HG03103 (cell line): ENCODE data around the gene PEX14.

Experiments
- ATAC-seq: cut with Tn5 transposase; IDR thresholded peaks from one replicate; pipeline ENCODE4 v1.9.1; 2021; ENCODE audit warnings: low read depth; ENCODE audit not compliant: unreplicated experiment

The PEX14 gene

GRCh38 chr1:10673109-10673711, 198.5 kb downstream of the PEX14 start:
- ATAC-seq = no peak

DNA sequence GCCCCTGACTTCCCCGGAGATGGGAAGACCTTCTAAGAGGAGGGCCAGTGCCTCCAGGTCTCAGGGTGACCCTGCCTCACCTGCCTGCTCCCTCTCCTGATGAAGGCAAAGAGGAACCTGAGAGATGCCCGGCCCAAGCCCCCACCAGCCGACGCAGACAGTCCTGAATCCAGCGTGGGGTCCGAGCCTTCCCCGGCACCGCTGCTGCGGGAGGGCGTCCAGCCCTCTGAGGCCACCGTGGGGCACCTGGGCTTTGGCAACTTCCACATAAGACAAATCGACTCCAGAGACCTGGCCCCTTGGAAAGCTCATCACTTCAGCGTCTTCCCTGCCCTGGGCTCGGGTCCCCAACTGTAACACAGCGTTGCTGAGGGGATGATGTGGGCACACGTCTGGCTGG, 199.5 kb downstream of the PEX14 start:
- ATAC-seq = no peak

DNA sequence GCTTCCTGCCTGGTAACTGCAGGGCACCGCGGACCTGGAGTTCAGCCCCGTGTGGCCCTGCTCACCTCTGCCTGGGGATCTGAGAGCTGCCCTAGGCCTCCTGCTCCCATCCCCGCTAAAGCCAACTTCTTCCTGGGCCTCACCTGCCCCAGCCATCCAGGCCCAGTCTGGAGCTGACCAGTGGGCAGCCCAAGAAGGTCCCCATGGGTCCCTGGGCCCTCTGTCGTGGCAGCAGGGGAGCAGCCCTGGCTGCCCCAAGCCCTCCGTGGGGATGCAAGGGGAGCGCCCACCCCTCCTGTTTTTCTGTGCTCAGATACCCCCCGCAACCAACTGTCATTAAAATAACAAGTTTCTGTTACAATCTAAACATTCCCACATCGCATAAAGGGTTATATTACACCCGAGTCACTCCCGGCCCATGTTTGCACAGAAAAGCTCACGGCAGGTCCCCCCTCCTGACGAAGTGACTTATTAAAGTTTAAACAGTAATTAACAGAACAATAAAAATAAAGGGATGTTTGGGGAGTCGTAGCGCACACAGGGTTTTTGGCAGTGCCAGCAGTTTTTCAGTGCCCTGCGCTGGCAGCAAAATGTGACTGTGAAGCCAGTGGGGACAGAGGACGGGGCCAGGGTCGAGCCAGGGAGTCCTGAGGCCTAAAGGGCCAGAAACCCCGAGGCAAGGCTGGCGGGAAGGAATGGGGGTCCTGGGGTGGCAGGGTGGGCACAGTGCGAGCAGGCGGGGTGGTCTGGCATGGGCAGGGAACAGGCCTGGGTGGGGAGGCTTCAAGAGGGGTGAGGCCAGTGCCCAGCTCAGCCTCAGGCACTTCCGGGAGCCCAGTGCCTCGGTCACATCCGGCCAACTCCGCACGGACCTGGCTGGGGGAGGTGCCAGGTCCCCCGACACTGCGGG, 200.2 kb downstream of the PEX14 start:
- no peak for ATAC-seq

DNA sequence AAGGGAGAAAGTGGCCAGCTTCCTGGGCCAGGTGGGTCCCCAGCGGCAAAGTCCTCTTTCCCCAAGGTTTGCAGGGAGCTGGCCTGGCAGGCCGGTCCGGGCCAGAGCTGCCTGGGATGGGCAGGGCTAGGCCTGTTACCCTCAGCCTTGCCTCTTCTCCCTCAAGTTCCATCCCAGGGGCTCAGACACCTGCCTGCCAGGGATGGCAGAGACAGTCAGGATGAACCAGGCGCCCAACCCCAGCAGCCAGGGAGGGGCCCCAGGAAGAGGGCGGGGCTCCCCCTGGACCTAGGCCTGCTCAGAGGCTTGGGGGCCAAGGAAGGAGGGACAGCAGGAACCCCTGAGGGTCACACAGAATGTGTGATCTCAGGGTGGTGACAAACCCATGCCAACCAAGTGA, 201.1 kb downstream of the PEX14 start:
- ATAC-seq = no peak

GRCh38 chr1:10676963-10677362, 202.2 kb downstream of the PEX14 start:
- ATAC-seq = no peak

GRCh38 chr1:10677491-10678391, 203.0 kb downstream of the PEX14 start:
- no peak for ATAC-seq

DNA sequence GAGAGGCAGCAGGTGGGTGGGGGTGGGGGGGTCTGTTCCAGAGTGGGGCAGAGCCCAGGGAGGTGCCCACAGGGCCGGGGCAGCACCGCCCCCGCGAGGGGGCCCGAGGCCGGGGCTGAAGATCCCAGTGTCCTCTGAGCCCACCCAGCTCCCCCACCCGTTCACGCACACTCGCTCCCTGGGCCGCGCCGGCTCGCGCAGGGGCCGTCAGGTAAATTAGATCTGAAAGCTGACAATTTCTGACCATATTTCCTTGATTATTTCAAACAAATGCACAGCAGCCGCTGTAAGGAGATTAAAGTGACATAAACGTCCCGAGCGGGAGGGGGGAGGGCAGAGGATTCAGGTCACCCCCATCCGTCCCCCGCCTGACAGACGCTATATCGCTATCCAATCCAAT, 203.7 kb downstream of the PEX14 start:
- no peak for ATAC-seq

- no peak for ATAC-seq
Measured at GRCh38 chr1:10678852-10679251, 204.1 kb downstream of the PEX14 start.

GRCh38 chr1:10679496-10680220, 204.9 kb downstream of the PEX14 start:
- ATAC-seq = no peak
